Calu3 (cell line): ENCODE results near the gene BOLL. TPM values are rescaled to one million over a fixed set of nuclear protein-coding genes. Genes with fewer than 3 reads are reported as not detected.

ENCODE experiments used
- BruUV-seq: library from RNA; stranded (reverse); fragments of 400-500 nt; replicated peaks from 2 replicates; lab custom pipeline; 2021; lab: Mats Ljungman, UMichigan
- CTCF ChIA-PET: fragments of 300-600 bp; sonication (Branson Sonifier 250); formaldehyde crosslinking; loops from one replicate; lab custom pipeline; 2022; ENCODE audit warnings: antibody characterized with exemption; lab: Charles Lee
- DNase-seq: peaks from one replicate; pipeline ENCODE4 v3.0.0; 2022
- H3K27ac Mint-ChIP-seq: one replicate; pipeline ENCODE4 v1.8.0; 2022; ENCODE audit warnings: mixed read lengths; ENCODE audit not compliant: unreplicated experiment
- H3K27me3 Mint-ChIP-seq: one replicate; pipeline ENCODE4 v1.8.0; 2022; ENCODE audit warnings: mixed read lengths; ENCODE audit not compliant: unreplicated experiment
- H3K36me3 Mint-ChIP-seq: one replicate; pipeline ENCODE4 v1.8.0; 2022; ENCODE audit warnings: mild to moderate bottlenecking, moderate library complexity, mixed read lengths; ENCODE audit not compliant: insufficient read depth, unreplicated experiment
- H3K4me1 Mint-ChIP-seq: one replicate; pipeline ENCODE4 v1.8.0; 2022; ENCODE audit warnings: mild to moderate bottlenecking, low read depth, mixed read lengths; ENCODE audit not compliant: unreplicated experiment
- H3K4me3 Mint-ChIP-seq: one replicate; pipeline ENCODE4 v1.8.0; 2022; ENCODE audit warnings: mild to moderate bottlenecking, low read depth, moderate library complexity, mixed read lengths; ENCODE audit not compliant: unreplicated experiment
- H3K9me3 Mint-ChIP-seq: one replicate; pipeline ENCODE4 v1.8.0; 2022; ENCODE audit warnings: low read depth, mixed read lengths; ENCODE audit not compliant: unreplicated experiment
- intact Hi-C: fragments of 100-400 bp; cut with micrococcal nuclease; formaldehyde crosslinking; loops from one replicate; pipeline ENCODE4 v1.10.0; 2022; ENCODE audit not compliant: unreplicated experiment
- total RNA-seq: library from RNA; stranded (reverse); gene quantifications from 2 replicates; pipeline ENCODE4 v1.2.3, GENCODE V29; 2022
- TF ChIP-seq, protein P1 (sequence below): fragments of 200-600 bp; IDR thresholded peaks from one replicate; pipeline ENCODE4 v1.8.0; 2022; ENCODE audit warnings: antibody characterized with exemption; ENCODE audit not compliant: unreplicated experiment

Gene BOLL
- total RNA-seq, 1 experiment from 2014 or later = not detected

DNA sequence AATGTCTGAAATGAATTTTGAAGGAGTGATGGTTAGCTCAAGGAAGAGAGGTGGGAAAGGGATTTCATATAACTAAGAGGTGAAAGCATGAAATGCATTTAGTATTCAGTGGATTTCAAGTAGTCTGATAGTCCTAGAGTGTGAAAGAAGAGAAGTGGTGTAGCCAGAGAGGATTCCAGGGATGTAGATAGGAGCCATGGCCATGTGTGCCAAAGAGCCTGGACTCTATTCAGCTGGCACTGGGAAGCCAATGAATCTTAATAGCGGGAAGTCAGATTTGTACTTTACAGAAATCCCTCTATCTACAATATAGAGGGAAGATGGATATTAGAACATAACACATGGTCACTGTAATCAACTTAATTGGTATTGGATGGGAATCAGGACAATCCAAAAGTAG, 8.3 kb upstream of the BOLL start:
- Mint-ChIP-seq H3K27ac (no peak overlapping the region), H3K36me3 (no peaks in the 10 kb centered on the region), H3K27me3 (peaks cover 66% of the 10 kb centered on the region), H3K9me3 (no peaks in the 10 kb centered on the region), H3K4me3 (no peak overlapping the region), H3K4me1 (no peaks in the 10 kb centered on the region)
- no peak for DNase-seq
- intact Hi-C loops = no loop called here
- BruUV-seq = no TSS peak
- TF ChIP-seq, protein P1, sequence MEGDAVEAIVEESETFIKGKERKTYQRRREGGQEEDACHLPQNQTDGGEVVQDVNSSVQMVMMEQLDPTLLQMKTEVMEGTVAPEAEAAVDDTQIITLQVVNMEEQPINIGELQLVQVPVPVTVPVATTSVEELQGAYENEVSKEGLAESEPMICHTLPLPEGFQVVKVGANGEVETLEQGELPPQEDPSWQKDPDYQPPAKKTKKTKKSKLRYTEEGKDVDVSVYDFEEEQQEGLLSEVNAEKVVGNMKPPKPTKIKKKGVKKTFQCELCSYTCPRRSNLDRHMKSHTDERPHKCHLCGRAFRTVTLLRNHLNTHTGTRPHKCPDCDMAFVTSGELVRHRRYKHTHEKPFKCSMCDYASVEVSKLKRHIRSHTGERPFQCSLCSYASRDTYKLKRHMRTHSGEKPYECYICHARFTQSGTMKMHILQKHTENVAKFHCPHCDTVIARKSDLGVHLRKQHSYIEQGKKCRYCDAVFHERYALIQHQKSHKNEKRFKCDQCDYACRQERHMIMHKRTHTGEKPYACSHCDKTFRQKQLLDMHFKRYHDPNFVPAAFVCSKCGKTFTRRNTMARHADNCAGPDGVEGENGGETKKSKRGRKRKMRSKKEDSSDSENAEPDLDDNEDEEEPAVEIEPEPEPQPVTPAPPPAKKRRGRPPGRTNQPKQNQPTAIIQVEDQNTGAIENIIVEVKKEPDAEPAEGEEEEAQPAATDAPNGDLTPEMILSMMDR = no peak
- CTCF ChIA-PET = interaction anchor here (0.6 kb wide), 1 partner anchor 646 kb away, joined by 4 read pairs; no protein-coding TSS in a partner anchor

- H3K4me1 Mint-ChIP-seq = no peaks in the 10 kb centered on the region
- BruUV-seq = no TSS peak
- no peaks in the 10 kb centered on the region for H3K9me3 Mint-ChIP-seq
- intact Hi-C loops = no loop called here
- peaks cover 22% of the 10 kb centered on the region for H3K27me3 Mint-ChIP-seq
- peaks cover 10% of the 10 kb centered on the region for H3K36me3 Mint-ChIP-seq
- DNase-seq = peak; percentile 20
- peak overlapping the region; percentile 64 for H3K4me3 Mint-ChIP-seq
- no peak overlapping the region for H3K27ac Mint-ChIP-seq
- CTCF ChIA-PET = no interaction called here
- TF ChIP-seq, protein P1 = peak; percentile 35
These were observed 1.1 kb upstream of the BOLL start for GRCh38 chr2:197786010-197786877.

DNA sequence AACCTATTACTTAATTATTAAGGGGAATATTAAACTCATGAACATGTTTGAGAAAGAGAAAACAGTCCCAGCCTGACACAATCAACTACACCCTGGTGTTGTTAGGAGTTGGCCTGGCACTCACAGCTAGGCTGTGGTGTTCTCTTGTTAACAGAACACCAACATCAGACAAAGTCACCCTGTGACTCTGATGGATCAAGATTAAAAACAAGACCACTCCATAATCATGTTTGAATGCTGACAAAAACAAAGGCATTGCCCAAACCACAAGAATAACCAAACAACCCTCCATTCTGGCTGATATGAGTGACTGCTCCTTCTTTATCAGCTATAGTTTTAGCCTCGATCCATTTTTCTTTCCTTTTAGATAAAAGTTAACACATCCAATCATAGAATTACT, 3.0 kb downstream of the BOLL start:
- H3K4me1 Mint-ChIP-seq = no peaks in the 10 kb centered on the region
- TF ChIP-seq, protein P1 = no peak
- H3K4me3 Mint-ChIP-seq = no peak overlapping the region
- H3K9me3 Mint-ChIP-seq = no peaks in the 10 kb centered on the region
- no peak for DNase-seq
- peaks cover 10% of the 10 kb centered on the region for H3K36me3 Mint-ChIP-seq
- no peak overlapping the region for H3K27ac Mint-ChIP-seq
- no peaks in the 10 kb centered on the region for H3K27me3 Mint-ChIP-seq
- CTCF ChIA-PET = interaction anchor here (0.8 kb wide), 1 partner anchor 282 kb away, joined by 12 read pairs; the partner anchor contains the start of genes HSPD1 and HSPE1
- BruUV-seq = no TSS peak
- intact Hi-C loops = no loop called here

DNA sequence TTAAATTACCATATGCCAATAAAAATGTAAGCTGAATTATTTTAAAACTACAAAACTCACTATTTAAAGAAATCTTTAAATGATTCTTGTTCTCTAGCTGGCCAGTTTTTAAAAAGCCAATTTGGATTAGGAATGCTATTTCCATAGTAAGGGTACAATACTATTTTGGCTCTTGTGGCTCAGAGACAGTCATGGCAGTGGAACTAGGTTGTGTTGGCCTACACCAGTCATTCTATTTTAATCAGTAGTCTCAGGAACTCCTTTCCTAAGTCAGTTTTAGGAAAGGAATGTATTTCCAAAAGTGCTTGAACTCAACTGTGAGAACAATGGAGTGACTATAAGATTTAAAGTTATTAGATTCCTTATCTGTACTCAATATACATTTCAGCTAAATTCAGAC, 5.9 kb downstream of the BOLL start:
- Mint-ChIP-seq H3K36me3 (no peaks in the 10 kb centered on the region), H3K27me3 (no peaks in the 10 kb centered on the region), H3K4me3 (no peak overlapping the region), H3K9me3 (no peaks in the 10 kb centered on the region), H3K4me1 (no peaks in the 10 kb centered on the region), H3K27ac (no peak overlapping the region)
- TF ChIP-seq, protein P1 = no peak
- CTCF ChIA-PET = no interaction called here
- intact Hi-C loops = loop anchor here (1.0 kb wide), 1 partner anchor 279 kb away; the partner anchor contains the start of gene HSPE1
- BruUV-seq = no TSS peak
- no peak for DNase-seq
